A549 (cell line): Measurements from ENCODE around the gene FSHR. TPM values are rescaled to one million over a fixed set of nuclear protein-coding genes. Genes with fewer than 3 reads are reported as not detected.

Experiments
- ATAC-seq, 2 experiments: fragments of 200-7000 bp in 1 of 2; fragments of >200 bp in 1 of 2; cut with Nextera tagmentation in 1 of 2; cut with Tn5 transposase in 1 of 2; 3 replicates each; pipeline versions ENCODE4 v1.8.0 to v1.9.1; 2018 to 2020; ENCODE audit warnings: mild to moderate bottlenecking in 1 of 2, moderate library complexity in 1 of 2
- CTCF ChIA-PET: fragments of 300-600 bp; sonication (Branson Sonifier 250); formaldehyde crosslinking; extraction: SDS; loops from one replicate; lab custom pipeline; 2021; ENCODE audit warnings: antibody characterized with exemption, inconsistent platforms; lab: Yijun Ruan, JAX
- POLR2A ChIA-PET: fragments of 350-600 bp; formaldehyde crosslinking; extraction: SDS; loops from one replicate; lab custom pipeline; 2021; ENCODE audit warnings: antibody characterized with exemption, inconsistent platforms; lab: Yijun Ruan, JAX
- DNase-seq, 2 experiments: peaks; one replicate each; pipeline versions ENCODE4 v3.0.0 to v3.0.0-alpha.2; 2011 to 2016; ENCODE audit warnings: low read depth in 1 of 2, low spot score in 1 of 2
- FAIRE-seq: peaks from 2 replicates; lab custom pipeline; 2011; peaks lifted over from hg19 to GRCh38; lab: Jason Lieb, UNC
- H3K27ac ChIP-seq, 2 experiments: fragments of >200 bp; sonication (Bioruptor Twin); formaldehyde crosslinking; 3 replicates each; pipeline ENCODE4 v1.5.1; 2016 to 2017
- H3K4me1 ChIP-seq: fragments of >200 bp; sonication (Bioruptor Twin); formaldehyde crosslinking; 3 replicates; pipeline ENCODE4 v1.6.1; 2016
- H3K4me2 ChIP-seq: fragments of >200 bp; sonication (Bioruptor Twin); formaldehyde crosslinking; 3 replicates; pipeline ENCODE4 v1.6.1; 2016
- H3K4me3 ChIP-seq: fragments of >200 bp; sonication (Bioruptor Twin); formaldehyde crosslinking; 3 replicates; pipeline ENCODE4 v1.5.1; 2016
- H3K9me3 ChIP-seq: fragments of >200 bp; sonication (Bioruptor Twin); formaldehyde crosslinking; 3 replicates; pipeline ENCODE4 v1.6.1; 2016
- EHF ChIP-seq: fragments of 250-450 bp; sonication (Bioruptor Pico); IDR thresholded peaks from 2 replicates; pipeline ENCODE4 v1.5.0; 2020; ENCODE audit warnings: mild to moderate bottlenecking
- ELK1 ChIP-seq: fragments of 150-350 bp; IDR thresholded peaks from 2 replicates; pipeline ENCODE4 v1.6.1; 2014; ENCODE audit warnings: low read depth, mild to moderate bottlenecking, low read length
- EP300 ChIP-seq, 2 experiments: fragments of >200 bp; sonication (Bioruptor Twin); formaldehyde crosslinking; IDR thresholded peaks; 2 replicates in 1 of 2; 3 replicates in 1 of 2; pipeline ENCODE4 v1.6.1; 2016 to 2017
- ESRRA ChIP-seq: fragments of 150-350 bp; IDR thresholded peaks from 2 replicates; pipeline ENCODE4 v1.6.1; 2014; ENCODE audit warnings: mild to moderate bottlenecking, low read length, borderline replicate concordance
- FOSB ChIP-seq: fragments of 250-450 bp; sonication (Bioruptor Pico); IDR thresholded peaks from 2 replicates; pipeline ENCODE4 v1.5.0; 2020; ENCODE audit warnings: mild to moderate bottlenecking, moderate library complexity
- FOXS1 ChIP-seq: fragments of 250-450 bp; sonication (Bioruptor Pico); IDR thresholded peaks from 2 replicates; pipeline ENCODE4 v1.5.0; 2020; ENCODE audit warnings: mild to moderate bottlenecking, moderate library complexity
- GATA3 ChIP-seq: IDR thresholded peaks from 2 replicates; pipeline ENCODE4 v1.6.1; 2012; ENCODE audit warnings: borderline replicate concordance
- JUN ChIP-seq, 2 experiments: fragments of >200 bp; sonication (Bioruptor Twin); formaldehyde crosslinking; IDR thresholded peaks; 2 replicates in 1 of 2; 3 replicates in 1 of 2; pipeline ENCODE4 v1.6.1; 2016 to 2017
- JUNB ChIP-seq: fragments of >200 bp; sonication (Bioruptor Twin); formaldehyde crosslinking; IDR thresholded peaks from 2 replicates; pipeline ENCODE4 v1.6.1; 2016
- KDM5A ChIP-seq: fragments of 200-600 bp; sonication (generic); IDR thresholded peaks from 2 replicates; pipeline ENCODE4 v1.6.1; 2016; ENCODE audit warnings: antibody characterized with exemption, mild to moderate bottlenecking
- MAFK ChIP-seq: fragments of 450-650 bp; IDR thresholded peaks from 2 replicates; pipeline ENCODE4 v1.6.1; 2014; ENCODE audit not compliant: partially characterized antibody
- MAX ChIP-seq: IDR thresholded peaks from 2 replicates; pipeline ENCODE4 v1.6.1; 2012
- MAZ ChIP-seq: fragments of 150-350 bp; IDR thresholded peaks from 2 replicates; pipeline ENCODE4 v1.6.1; 2014; ENCODE audit warnings: antibody characterized with exemption, low read depth, low read length, borderline replicate concordance
- NPAS2 ChIP-seq: fragments of 250-450 bp; sonication (Bioruptor Pico); IDR thresholded peaks from 2 replicates; pipeline ENCODE4 v1.8.0; 2022; ENCODE audit warnings: mild to moderate bottlenecking, moderate library complexity, borderline replicate concordance
- PBX3 ChIP-seq: IDR thresholded peaks from 2 replicates; pipeline ENCODE4 v1.6.1; 2012
- PHF8 ChIP-seq: fragments of 200-600 bp; sonication (generic); IDR thresholded peaks from 2 replicates; pipeline ENCODE4 v1.6.1; 2016; ENCODE audit warnings: low read depth, mild to moderate bottlenecking, antibody characterized with exemption, moderate library complexity, borderline replicate concordance
- SMC3 ChIP-seq: fragments of >200 bp; sonication (Bioruptor Twin); formaldehyde crosslinking; IDR thresholded peaks from 3 replicates; pipeline ENCODE4 v1.6.1; 2018; ENCODE audit warnings: inconsistent platforms
- TFCP2L1 ChIP-seq: fragments of 250-450 bp; sonication (Bioruptor Pico); IDR thresholded peaks from 2 replicates; pipeline ENCODE4 v1.5.0; 2021; ENCODE audit warnings: mild to moderate bottlenecking
- ZC3H11A ChIP-seq: fragments of 450-650 bp; IDR thresholded peaks from 2 replicates; pipeline ENCODE4 v1.6.1; 2014; ENCODE audit warnings: antibody characterized with exemption, mild to moderate bottlenecking
- ZNF302 ChIP-seq: fragments of 250-450 bp; sonication (Bioruptor Pico); IDR thresholded peaks from 2 replicates; pipeline ENCODE4 v1.9.0; 2021; ENCODE audit warnings: inconsistent platforms, mild to moderate bottlenecking, moderate library complexity
- WGBS: methylation state at CpG from one replicate; pipeline ENCODE4 v1.1.6; 2017; ENCODE audit errors: missing lambda C conversion rate; 5-methylcytosine and 5-hydroxymethylcytosine counted together
- polyA plus RNA-seq, 4 experiments: library from polyadenylated mRNA; depleted of rRNA in 3 of 4; stranded (reverse); fragments of >200 nt; fragmentation: RNase III in 1 of 4; extraction: RNeasy Plus Mini Kit Qiagen cat#74134 plus additional on column Dnase treatment in 1 of 4; gene quantifications; 2 replicates in 3 of 4; 3 replicates in 1 of 4; pipeline ENCODE4 v1.2.3, GENCODE V29; 2011 to 2017

The FSHR gene
- polyA plus RNA-seq, 2 of the 4 experiments (the other 2 are of a cell fraction), result not detected

GRCh38 chr2:49000695-49001094 lies 153.6 kb downstream of the FSHR start:
- no peak overlapping the region for H3K4me2 ChIP-seq
- ATAC-seq (no peak), FAIRE-seq (no peak), DNase-seq (no peak)
- ChIA-PET POLR2A (no interaction called here), CTCF (interaction anchor here (1.5 kb wide), 1 partner anchor 401 kb away, joined by 3 read pairs; no protein-coding TSS in a partner anchor)
- TF ChIP-seq JUN (IDR thresholded peaks at IDR 0.05) (no peak), PBX3 (no peak), ELK1 (no peak), MAFK (no peak)
- H3K27ac ChIP-seq, result no peak overlapping the region
- no peak overlapping the region for H3K4me3 ChIP-seq
- no peaks in the 10 kb centered on the region for H3K9me3 ChIP-seq
- H3K4me1 ChIP-seq, result no peaks in the 10 kb centered on the region

GRCh38 chr2:48998449-48998848 lies 155.9 kb downstream of the FSHR start:
- DNase-seq, result no peak
- no peak for FAIRE-seq
- ChIA-PET CTCF (interaction anchor here (1.6 kb wide), 1 partner anchor 10 kb away, joined by 3 read pairs; no protein-coding TSS in a partner anchor), POLR2A (no interaction called here)
- Histone ChIP-seq H3K4me2 (no peak overlapping the region), H3K27ac (no peak overlapping the region), H3K4me3 (no peak overlapping the region), H3K4me1 (no peaks in the 10 kb centered on the region), H3K9me3 (no peaks in the 10 kb centered on the region)
- no peak for ATAC-seq
- WGBS, result under 1% methylated on average over 2 of the region's 2 CpGs
- TF ChIP-seq KDM5A, result no peak
- TF ChIP-seq PHF8, result 0 out of 2 replicates have a peak, but pooled peaks have one; percentile 12
- peak; percentile 59 for TF ChIP-seq MAFK

GRCh38 chr2:48993576-48993975 lies 160.7 kb downstream of the FSHR start:
- DNase-seq, result no peak
- Histone ChIP-seq H3K27ac (no peak overlapping the region), H3K4me2 (no peak overlapping the region), H3K4me1 (no peaks in the 10 kb centered on the region), H3K9me3 (no peaks in the 10 kb centered on the region), H3K4me3 (no peak overlapping the region)
- no peak for TF ChIP-seq FOXS1 (CRISPR knock-in tag)
- TF ChIP-seq EP300 (IDR thresholded peaks at IDR 0.05), result no peak
- no peak for TF ChIP-seq ZC3H11A
- TF ChIP-seq FOSB, result no peak
- no peak for FAIRE-seq
- POLR2A ChIA-PET, result no interaction called here
- no peak for ATAC-seq
- WGBS, result 0% methylated on average over 2 of the region's 2 CpGs
- CTCF ChIA-PET, result interaction anchor here (1.3 kb wide), 1 partner anchor 47 kb away, joined by 4 read pairs; no protein-coding TSS in a partner anchor

- no peak for ATAC-seq
- H3K27ac ChIP-seq, result no peak overlapping the region
- TF ChIP-seq PHF8 (no peak), EHF (no peak), SMC3 (no peak), MAX (no peak), NPAS2 (CRISPR knock-in tag) (no peak), ZNF302 (no peak), MAZ (no peak), JUNB (no peak), TFCP2L1 (CRISPR knock-in tag) (no peak), ESRRA (no peak), GATA3 (no peak)
- WGBS, result 17% methylated on average over 3 of the region's 3 CpGs
- CTCF ChIA-PET, result no interaction called here
- no peaks in the 10 kb centered on the region for H3K9me3 ChIP-seq
- POLR2A ChIA-PET, result no interaction called here
- no peaks in the 10 kb centered on the region for H3K4me1 ChIP-seq
- H3K4me2 ChIP-seq, result no peak overlapping the region
- FAIRE-seq, result no peak
- DNase-seq, result no peak
- H3K4me3 ChIP-seq, result no peak overlapping the region
Observed at GRCh38 chr2:48991415-48992131, 162.7 kb downstream of the FSHR start.
